Measurements from ENCODE around the gene ZC3H14. TPM values are rescaled to one million over a fixed set of nuclear protein-coding genes. Genes with fewer than 3 reads are reported as not detected.
A peak's percentile ranks its signal among the peaks of the same experiment; 100 is the strongest.

The ZC3H14 gene
- total RNA-seq, 2 experiments from 2014 or later = 33.3 to 37.9 TPM

DNA sequence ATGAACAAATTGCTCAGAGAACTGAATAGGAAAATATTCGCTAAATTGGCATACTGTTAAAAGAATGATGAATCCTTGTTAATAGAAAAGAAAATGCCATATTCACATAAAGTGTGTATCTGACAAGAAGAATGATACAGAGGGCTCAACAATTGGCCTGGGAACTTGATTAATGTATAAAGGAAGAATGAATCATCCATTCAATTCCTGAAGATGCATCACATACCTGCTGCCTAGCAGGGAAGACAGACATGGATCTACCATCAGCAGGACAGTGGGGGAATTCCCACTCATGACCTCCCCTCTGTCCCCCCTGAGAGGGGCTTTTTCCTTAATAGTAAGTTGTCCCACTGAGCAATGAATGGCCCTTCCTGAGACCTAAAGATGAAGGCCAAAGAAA lies 21.5 kb upstream of the ZC3H14 start:
- H3K4me3 Mint-ChIP-seq = no peak overlapping the region
- no peak for DNase-seq
- intact Hi-C loops (cut with micrococcal nuclease) = no loop called here
- H3K27ac Mint-ChIP-seq = no peak overlapping the region
- CTCF ChIA-PET = no interaction called here
- peaks cover 4% of the 10 kb centered on the region for H3K27me3 Mint-ChIP-seq (ENCODE audit: low read depth)
- H3K9me3 Mint-ChIP-seq = no peaks in the 10 kb centered on the region
- H3K36me3 Mint-ChIP-seq (ENCODE audit: low read depth) = no peaks in the 10 kb centered on the region
- no peaks in the 10 kb centered on the region for H3K4me1 Mint-ChIP-seq (ENCODE audit: low read depth)

DNA sequence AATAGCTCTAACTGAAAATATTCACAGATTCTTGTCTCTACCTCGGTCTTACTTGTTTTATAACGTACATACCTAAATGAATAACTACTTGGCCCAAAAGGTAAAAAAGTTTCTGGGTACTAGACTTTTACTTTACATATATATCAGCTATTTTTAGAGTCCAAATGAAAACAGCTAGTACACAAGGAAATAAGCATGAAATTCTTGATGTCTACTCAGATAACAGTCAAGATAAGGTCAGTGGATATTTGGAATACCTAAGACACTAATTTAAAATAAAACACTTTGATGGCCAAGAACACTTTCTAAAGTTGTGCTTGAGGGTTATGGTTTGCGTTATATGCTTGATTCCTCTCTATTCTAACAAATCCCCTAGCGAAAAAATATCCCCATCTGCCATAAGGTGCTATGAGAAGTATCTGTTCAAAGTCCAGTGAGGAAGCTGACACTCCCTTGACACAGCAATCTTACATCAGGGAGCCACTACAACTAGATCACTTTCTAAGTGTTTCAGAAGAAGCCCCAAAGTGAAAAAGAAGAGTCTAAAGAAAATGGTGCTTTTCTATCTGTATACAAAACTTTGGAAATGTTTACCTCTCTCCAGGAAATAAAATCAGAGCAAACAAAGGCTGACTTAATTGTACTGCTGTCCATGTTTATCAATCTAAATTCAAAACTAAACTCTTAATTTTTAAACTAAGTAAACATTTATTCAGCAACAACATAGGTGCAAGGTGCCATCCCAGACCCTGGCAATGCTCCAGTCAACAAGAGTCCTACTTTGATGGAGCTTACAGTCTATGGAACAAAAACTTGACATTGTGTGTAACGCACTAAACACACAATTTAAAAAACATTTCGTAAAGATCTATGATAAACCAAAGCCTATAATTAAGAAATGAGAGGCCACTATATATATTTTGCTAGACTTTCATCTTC lies 19.7 kb upstream of the ZC3H14 start:
- H3K27ac Mint-ChIP-seq = no peak overlapping the region
- CTCF ChIA-PET = no interaction called here
- H3K36me3 Mint-ChIP-seq (ENCODE audit: low read depth) = no peaks in the 10 kb centered on the region

DNA sequence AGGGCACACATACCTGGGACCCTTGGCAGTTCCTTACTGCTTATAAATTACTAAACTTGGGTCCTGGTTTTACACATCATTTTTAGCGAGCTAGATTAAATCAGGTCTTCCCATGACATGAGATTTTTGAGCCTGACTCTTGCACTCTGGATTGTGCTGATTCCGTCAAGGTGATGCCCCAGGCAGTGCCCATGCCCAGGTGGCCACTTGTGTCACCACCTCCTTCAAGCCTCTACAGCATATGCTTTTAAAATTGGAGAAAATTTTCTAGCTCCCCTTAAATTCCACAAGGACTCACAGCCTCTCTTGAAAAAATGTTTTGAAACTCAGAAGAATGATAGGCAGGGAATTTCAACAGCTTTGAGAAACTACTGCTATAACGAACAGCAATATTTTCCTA lies 17.6 kb upstream of the ZC3H14 start:
- H3K4me3 Mint-ChIP-seq = no peak overlapping the region
- intact Hi-C loops (cut with micrococcal nuclease) = no loop called here
- no peaks in the 10 kb centered on the region for H3K36me3 Mint-ChIP-seq (ENCODE audit: low read depth)
- no peak overlapping the region for H3K27ac Mint-ChIP-seq
- H3K27me3 Mint-ChIP-seq (ENCODE audit: low read depth) = peaks cover 4% of the 10 kb centered on the region
- no peaks in the 10 kb centered on the region for H3K9me3 Mint-ChIP-seq
- CTCF ChIA-PET = no interaction called here
- no peak for DNase-seq
- no peaks in the 10 kb centered on the region for H3K4me1 Mint-ChIP-seq (ENCODE audit: low read depth)

More for the DNA sequence above, 19.7 kb upstream of the ZC3H14 start:
- Mint-ChIP-seq H3K27me3 (ENCODE audit: low read depth) (peaks cover 4% of the 10 kb centered on the region), H3K4me3 (no peak overlapping the region), H3K9me3 (no peaks in the 10 kb centered on the region), H3K4me1 (ENCODE audit: low read depth) (no peaks in the 10 kb centered on the region)
- intact Hi-C loops (cut with micrococcal nuclease) = no loop called here
- no peak for DNase-seq

DNA sequence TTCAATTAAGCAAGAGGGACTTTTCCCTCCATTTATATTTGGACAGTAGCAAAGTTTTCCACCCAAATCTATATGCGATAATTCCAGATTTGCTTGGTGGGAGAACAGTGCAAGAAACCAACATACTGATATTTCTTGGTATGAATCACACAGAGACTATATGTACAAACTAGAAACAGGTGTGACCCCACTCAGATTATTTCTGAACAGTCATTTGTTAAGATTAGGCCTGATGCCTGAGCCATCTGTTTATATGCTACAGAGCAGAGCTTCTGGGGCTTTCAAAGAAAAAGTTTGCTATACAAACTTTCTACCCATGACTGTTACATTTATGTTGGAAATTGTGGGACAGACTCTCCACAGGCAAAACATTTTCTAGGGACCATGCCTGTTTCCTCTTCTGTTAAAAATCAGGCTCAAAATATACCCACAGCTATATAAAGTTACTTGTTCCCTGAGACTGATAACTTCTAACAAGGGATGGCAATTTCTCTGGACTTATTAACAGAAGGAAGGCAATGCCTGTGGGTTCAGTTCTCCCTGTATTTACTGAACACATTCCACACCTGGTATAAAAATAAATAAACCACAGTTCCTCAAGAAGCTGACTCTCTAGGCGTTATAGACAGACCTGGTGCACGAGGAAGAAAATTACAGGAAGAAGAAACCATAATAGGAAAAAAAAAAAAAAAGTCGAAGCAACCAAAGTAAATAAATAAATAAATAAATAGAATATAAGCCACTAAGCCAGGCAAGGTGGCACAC lies 16.0 kb upstream of the ZC3H14 start:
- Mint-ChIP-seq H3K4me3 (no peak overlapping the region), H3K36me3 (ENCODE audit: low read depth) (no peaks in the 10 kb centered on the region), H3K27me3 (ENCODE audit: low read depth) (peaks cover 2% of the 10 kb centered on the region), H3K4me1 (ENCODE audit: low read depth) (peaks cover under 1% of the 10 kb centered on the region), H3K9me3 (no peaks in the 10 kb centered on the region), H3K27ac (no peak overlapping the region)
- CTCF ChIA-PET = no interaction called here
- intact Hi-C loops (cut with micrococcal nuclease) = no loop called here
- DNase-seq = no peak

DNA sequence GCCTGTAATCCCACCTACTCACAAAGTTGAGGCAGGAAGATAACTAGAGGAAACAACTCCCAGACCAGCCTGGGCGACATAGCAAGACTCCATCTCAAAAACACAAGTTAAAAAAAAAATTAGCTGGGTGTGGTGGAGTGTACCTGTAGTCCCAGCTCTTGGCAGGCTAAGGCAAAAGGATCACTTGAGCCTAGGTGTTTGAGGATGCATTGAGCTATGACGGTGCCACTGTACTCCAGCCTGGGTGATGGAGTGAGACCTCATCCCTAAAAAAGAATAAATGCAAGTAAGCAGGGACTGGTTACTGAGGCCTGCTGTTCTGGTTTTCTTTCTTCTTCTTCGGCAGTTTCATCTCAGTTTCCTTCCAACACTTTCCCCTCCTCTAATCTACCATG lies 15.5 kb upstream of the ZC3H14 start:
- peaks cover 4% of the 10 kb centered on the region for H3K4me1 Mint-ChIP-seq (ENCODE audit: low read depth)
- no peak overlapping the region for H3K27ac Mint-ChIP-seq
- CTCF ChIA-PET = no interaction called here
- no peak overlapping the region for H3K4me3 Mint-ChIP-seq
- intact Hi-C loops (cut with micrococcal nuclease) = no loop called here
- peaks cover 7% of the 10 kb centered on the region for H3K27me3 Mint-ChIP-seq (ENCODE audit: low read depth)
- DNase-seq = no peak
- no peaks in the 10 kb centered on the region for H3K36me3 Mint-ChIP-seq (ENCODE audit: low read depth)
- H3K9me3 Mint-ChIP-seq = no peaks in the 10 kb centered on the region

DNA sequence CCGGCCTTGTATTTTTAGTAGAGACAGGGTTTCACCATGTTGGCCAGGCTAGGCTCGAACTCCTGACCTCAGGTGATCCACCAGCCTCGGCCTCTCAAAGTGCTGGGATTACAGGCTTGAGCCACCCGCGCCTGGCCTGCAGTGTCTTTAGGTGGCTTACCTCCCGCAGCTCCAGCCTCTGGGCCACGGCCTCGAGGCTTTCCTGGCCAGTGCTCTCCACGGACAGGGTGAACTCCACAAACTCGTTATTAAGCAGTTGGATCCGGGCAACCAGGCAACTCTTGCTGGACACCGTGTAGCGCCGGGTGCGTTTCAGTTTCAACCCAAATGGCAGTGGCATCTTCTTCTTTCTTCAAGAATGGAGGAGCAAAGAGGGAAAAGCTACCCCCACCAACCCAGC lies 12.8 kb upstream of the ZC3H14 start:
- H3K9me3 Mint-ChIP-seq = no peaks in the 10 kb centered on the region
- intact Hi-C loops (cut with micrococcal nuclease) = no loop called here
- no peaks in the 10 kb centered on the region for H3K36me3 Mint-ChIP-seq (ENCODE audit: low read depth)
- no peak overlapping the region for H3K27ac Mint-ChIP-seq
- CTCF ChIA-PET = no interaction called here
- peaks cover 10% of the 10 kb centered on the region for H3K4me1 Mint-ChIP-seq (ENCODE audit: low read depth)
- H3K27me3 Mint-ChIP-seq (ENCODE audit: low read depth) = peaks cover 18% of the 10 kb centered on the region
- no peak for DNase-seq
- H3K4me3 Mint-ChIP-seq = no peak overlapping the region

DNA sequence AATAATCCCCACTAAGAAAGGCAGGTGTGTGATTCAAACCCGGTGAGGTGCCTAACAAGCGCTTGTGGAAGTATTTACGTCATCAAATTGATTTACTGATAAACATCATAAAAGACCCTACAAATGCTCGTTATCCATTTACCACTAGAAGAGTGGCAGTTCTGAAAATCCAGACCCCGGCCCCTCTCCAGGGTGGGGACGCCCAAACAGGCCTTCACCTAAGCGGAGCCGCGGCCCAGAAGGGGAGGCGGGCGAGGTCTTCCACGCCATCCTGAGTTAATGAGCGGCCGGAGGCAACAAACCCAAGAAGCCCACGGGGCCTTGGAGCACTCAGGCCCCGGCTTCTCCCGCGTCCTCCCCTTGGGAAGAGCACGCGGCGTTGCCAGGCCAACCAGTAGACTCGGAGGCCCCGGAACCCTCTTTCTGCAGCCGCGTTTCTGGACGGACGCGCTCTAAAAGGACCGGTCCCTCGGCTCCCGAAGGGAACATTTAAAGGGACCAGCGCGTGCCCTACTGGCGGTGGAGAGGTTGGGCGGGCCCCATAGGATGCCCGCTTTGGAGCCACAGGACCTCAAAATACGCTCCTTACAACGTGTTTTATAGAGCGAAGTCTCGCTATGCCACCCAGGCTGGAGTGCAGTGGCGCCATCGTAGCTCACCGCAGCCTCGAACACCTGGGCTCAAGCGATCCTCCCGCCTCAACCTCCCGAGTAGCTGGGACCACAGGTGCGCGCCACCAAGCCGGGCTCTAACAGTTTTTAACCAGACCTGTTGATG lies 11.6 kb upstream of the ZC3H14 start:
- Mint-ChIP-seq H3K4me1 (ENCODE audit: low read depth) (peaks cover 14% of the 10 kb centered on the region), H3K36me3 (ENCODE audit: low read depth) (no peaks in the 10 kb centered on the region), H3K4me3 (peak overlapping the region; percentile 74), H3K9me3 (no peaks in the 10 kb centered on the region), H3K27ac (no peak overlapping the region), H3K27me3 (ENCODE audit: low read depth) (peaks cover 29% of the 10 kb centered on the region)
- peak; percentile 67 for DNase-seq
- CTCF ChIA-PET = interaction anchor here (1.3 kb wide), 1 partner anchor 60 kb away, joined by 6 read pairs; no protein-coding TSS in a partner anchor
- intact Hi-C loops (cut with micrococcal nuclease) = loop anchor here (1.0 kb wide), 1 partner anchor 11 kb away; no protein-coding TSS in a partner anchor

DNA sequence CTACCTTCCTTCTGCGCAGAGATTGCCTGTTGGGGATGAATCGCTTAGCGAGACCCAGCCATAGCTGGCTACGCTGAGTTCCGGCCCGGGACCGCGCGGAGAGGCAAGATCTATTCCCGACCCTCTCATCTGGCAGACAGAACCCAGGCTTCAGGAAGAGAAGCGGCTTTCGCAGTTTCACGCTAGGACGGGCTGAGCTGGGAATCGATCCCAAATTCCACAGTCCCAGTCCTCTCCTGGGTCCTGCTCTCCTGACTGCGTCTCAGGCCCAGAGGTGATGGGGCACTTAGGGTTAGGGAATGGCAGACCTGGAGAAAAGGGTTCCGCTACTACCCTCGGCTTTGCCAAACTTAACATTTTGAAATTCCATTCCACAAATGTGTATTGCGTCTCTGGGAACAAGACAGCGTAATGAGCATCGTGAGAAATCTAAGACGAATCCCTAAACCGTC lies 10.8 kb upstream of the ZC3H14 start:
- H3K4me3 Mint-ChIP-seq = peak overlapping the region; percentile 74
- peaks cover 33% of the 10 kb centered on the region for H3K27me3 Mint-ChIP-seq (ENCODE audit: low read depth)
- no peak for DNase-seq
- no peaks in the 10 kb centered on the region for H3K36me3 Mint-ChIP-seq (ENCODE audit: low read depth)
- intact Hi-C loops (cut with micrococcal nuclease) = loop anchor here (1.0 to 2.0 kb wide), 2 partner anchors 10 to 59 kb away; no protein-coding TSS in a partner anchor
- H3K4me1 Mint-ChIP-seq (ENCODE audit: low read depth) = peaks cover 21% of the 10 kb centered on the region
- H3K9me3 Mint-ChIP-seq = no peaks in the 10 kb centered on the region
- CTCF ChIA-PET = interaction anchor here (1.3 kb wide), 1 partner anchor 61 kb away, joined by 6 read pairs; no protein-coding TSS in a partner anchor
- no peak overlapping the region for H3K27ac Mint-ChIP-seq

DNA sequence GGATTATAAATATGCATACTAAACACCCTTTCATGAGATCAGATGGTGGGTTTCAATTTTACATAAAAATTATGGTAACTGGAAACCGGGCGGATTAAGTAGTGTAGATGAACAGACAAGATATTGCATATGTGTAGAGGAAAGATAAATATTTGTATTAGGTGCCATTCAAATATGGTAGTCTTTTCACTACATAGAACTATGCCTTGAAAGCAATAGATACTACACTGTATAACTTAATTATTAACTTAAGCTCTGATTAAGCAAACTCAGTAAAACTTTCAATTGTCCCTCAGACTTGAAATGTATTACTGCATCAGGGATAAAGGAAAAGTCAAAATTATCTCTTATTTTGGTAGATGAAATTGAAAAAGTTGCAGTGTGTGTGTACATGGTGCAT lies 10.0 kb upstream of the ZC3H14 start:
- Mint-ChIP-seq H3K27ac (no peak overlapping the region), H3K4me3 (no peak overlapping the region), H3K27me3 (ENCODE audit: low read depth) (peaks cover 33% of the 10 kb centered on the region), H3K9me3 (no peaks in the 10 kb centered on the region), H3K4me1 (ENCODE audit: low read depth) (peaks cover 28% of the 10 kb centered on the region), H3K36me3 (ENCODE audit: low read depth) (no peaks in the 10 kb centered on the region)
- no peak for DNase-seq
- CTCF ChIA-PET = no interaction called here
- intact Hi-C loops (cut with micrococcal nuclease) = loop anchor here (2.0 kb wide), 1 partner anchor 60 kb away; no protein-coding TSS in a partner anchor

DNA sequence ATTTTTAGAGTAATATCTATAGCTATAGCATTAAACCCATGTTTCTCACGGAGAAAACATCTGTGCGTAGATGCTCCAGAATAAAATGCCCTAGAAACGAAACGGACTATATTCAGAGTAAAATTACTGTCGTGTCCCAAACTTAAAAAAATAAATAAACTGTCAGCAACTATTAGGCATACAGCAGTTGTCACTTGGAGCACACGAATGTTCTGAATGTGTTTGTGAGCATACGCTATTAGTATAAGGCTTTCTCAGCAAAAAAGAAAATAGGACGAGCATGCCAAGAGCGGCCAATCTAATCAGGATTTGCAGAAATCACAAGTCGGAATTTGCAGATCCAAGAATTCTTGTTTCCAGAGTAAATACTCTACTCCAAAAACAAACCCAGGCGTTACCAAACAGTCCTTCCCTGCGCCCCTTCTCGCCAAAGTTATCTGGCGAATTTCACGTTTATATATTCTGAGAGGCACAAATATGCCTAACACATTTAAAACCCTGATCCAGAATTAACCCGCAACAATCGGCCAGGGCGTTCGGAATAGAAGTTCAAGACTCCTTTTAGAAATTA lies 8.9 kb upstream of the ZC3H14 start:
- no peak overlapping the region for H3K27ac Mint-ChIP-seq
- H3K4me3 Mint-ChIP-seq = peak overlapping the region; percentile 68
- H3K4me1 Mint-ChIP-seq (ENCODE audit: low read depth) = peaks cover 31% of the 10 kb centered on the region
- CTCF ChIA-PET = interaction anchor here (0.6 kb wide), 1 partner anchor 1682 kb away, joined by 4 read pairs; no protein-coding TSS in a partner anchor
- no peaks in the 10 kb centered on the region for H3K36me3 Mint-ChIP-seq (ENCODE audit: low read depth)
- intact Hi-C loops (cut with micrococcal nuclease) = loop anchor here (2.0 kb wide), 1 partner anchor 61 kb away; no protein-coding TSS in a partner anchor
- DNase-seq = no peak
- H3K9me3 Mint-ChIP-seq = no peaks in the 10 kb centered on the region
- peaks cover 33% of the 10 kb centered on the region for H3K27me3 Mint-ChIP-seq (ENCODE audit: low read depth)

DNA sequence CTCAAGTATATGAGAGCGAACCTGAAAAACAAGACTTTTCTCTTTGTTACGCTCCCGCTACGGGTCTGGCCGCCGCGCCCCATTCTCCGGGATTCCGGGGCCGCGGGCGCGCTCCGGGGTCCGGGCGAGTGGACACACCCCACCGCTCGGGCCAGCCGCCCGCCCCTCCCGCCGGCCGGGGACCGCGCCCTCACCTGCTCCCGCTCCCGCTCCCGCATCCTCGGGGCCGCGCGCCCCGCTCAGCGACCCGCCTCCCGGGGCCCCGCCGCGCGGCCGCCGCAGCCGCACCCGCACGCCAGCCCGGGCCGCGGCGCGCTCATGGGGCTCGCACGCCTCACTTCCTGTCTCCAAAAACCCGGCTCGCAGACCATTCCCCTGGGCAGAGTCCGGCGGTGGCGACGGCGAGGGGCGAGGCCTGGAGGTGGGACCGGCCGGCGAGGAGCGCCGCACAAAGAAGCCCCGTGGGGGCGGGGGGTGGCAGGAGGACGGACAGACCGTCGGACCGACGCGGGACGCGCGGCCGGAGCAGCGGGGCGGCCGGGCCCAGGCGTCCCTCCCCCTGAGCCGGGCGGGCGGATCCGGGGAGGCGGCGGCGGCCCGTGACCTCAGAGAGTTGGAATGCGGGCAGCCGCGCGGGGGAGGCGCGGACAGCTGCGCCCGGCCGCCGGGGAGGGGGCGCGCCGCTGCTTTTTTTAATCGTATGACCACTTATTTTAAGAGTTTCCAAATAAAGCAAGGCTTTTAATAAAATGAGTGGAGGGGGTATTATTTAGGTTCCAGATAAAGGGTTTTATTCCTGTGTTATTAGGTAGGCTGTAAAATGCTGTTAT lies 8.2 kb upstream of the ZC3H14 start, which contains the start of gene PTPN21:
PTPN21 (minus strand) TSS at position 551 of the 830 bp plus-strand sequence. CDS start 4,590 bp downstream, outside the sequence.
- Mint-ChIP-seq H3K4me3 (peak within 1 kb of the TSS; percentile 68), H3K27me3 (ENCODE audit: low read depth) (peaks cover 33% of the 10 kb centered on the region), H3K4me1 (ENCODE audit: low read depth) (peaks cover 31% of the 10 kb centered on the region), H3K36me3 (ENCODE audit: low read depth) (no peaks in the 10 kb centered on the region), H3K9me3 (no peaks in the 10 kb centered on the region), H3K27ac (no peak within 1 kb of the TSS)
- CTCF ChIA-PET = no interaction called here
- intact Hi-C loops (cut with micrococcal nuclease) = no loop called here
- peak; percentile 13 for DNase-seq
